A673 (cell line): Measurements from ENCODE around the gene SLC4A9.

Experiments
- EZH2 ChIP-seq: fragments of 200-600 bp; sonication (generic); IDR thresholded peaks from 2 replicates; pipeline ENCODE4 v1.6.1; 2017; ENCODE audit warnings: borderline replicate concordance, low read depth, mild to moderate bottlenecking, mixed read lengths, antibody characterized with exemption, low read length; ENCODE audit not compliant: poor library complexity, severe bottlenecking
- TF ChIP-seq, protein P1 (sequence below): fragments of 300-800, 200-600 bp; sonication (generic); conservative IDR thresholded peaks from 2 replicates; pipeline ENCODE4 v1.5.1; 2017; ENCODE audit warnings: low read depth, mild to moderate bottlenecking, antibody characterized with exemption, low read length, moderate library complexity, mixed read lengths

DNA sequence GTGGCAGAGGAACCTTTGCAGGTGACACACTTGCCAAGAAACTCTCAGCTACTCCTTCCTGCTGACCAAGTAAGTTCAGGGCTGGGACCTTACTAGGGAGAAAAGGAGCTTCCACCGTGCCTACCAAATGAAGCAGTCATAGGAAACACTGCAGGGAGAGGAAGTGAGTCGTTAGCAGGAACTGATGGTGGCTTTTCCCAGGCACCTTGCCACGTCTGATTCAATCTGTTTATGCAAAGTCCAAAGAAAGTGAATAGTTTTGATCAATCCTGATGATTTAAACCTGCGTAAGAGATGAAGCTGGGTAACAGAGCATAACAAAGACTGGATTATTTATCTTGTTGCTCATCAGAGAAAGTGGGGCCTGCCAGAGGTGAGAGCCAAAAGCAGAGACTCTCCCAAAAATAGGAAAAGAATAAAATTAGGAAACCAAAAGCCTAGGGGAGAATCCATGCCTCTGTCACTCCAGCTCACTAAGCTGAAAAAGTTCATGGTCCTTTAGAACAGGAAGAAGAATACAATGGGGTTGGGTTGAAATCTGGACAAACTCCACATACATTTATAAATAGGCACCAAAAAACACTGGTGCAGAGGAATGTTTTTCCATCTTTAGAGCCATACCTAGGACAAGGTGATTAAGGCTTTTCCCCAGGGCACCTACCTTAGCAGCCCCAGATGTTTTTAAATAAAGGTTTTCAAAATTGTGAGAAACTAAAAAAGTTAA lies 47.8 kb upstream of the SLC4A9 start:
- TF ChIP-seq, protein P1, sequence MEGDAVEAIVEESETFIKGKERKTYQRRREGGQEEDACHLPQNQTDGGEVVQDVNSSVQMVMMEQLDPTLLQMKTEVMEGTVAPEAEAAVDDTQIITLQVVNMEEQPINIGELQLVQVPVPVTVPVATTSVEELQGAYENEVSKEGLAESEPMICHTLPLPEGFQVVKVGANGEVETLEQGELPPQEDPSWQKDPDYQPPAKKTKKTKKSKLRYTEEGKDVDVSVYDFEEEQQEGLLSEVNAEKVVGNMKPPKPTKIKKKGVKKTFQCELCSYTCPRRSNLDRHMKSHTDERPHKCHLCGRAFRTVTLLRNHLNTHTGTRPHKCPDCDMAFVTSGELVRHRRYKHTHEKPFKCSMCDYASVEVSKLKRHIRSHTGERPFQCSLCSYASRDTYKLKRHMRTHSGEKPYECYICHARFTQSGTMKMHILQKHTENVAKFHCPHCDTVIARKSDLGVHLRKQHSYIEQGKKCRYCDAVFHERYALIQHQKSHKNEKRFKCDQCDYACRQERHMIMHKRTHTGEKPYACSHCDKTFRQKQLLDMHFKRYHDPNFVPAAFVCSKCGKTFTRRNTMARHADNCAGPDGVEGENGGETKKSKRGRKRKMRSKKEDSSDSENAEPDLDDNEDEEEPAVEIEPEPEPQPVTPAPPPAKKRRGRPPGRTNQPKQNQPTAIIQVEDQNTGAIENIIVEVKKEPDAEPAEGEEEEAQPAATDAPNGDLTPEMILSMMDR: no peak
- no peak for TF ChIP-seq EZH2
